Stimulated activated CD4-positive, alpha-beta T cell treated with anti-CD3 and anti-CD28 coated beads, Interleukin-4, amount 100 ng/mL, for 24 hours (primary cell): Measurements from ENCODE around the gene STARD3.

Experiments used
- DNase-seq: peaks from one replicate; pipeline ENCODE4 v3.0.0-alpha.2; 2020

The STARD3 gene

DNA sequence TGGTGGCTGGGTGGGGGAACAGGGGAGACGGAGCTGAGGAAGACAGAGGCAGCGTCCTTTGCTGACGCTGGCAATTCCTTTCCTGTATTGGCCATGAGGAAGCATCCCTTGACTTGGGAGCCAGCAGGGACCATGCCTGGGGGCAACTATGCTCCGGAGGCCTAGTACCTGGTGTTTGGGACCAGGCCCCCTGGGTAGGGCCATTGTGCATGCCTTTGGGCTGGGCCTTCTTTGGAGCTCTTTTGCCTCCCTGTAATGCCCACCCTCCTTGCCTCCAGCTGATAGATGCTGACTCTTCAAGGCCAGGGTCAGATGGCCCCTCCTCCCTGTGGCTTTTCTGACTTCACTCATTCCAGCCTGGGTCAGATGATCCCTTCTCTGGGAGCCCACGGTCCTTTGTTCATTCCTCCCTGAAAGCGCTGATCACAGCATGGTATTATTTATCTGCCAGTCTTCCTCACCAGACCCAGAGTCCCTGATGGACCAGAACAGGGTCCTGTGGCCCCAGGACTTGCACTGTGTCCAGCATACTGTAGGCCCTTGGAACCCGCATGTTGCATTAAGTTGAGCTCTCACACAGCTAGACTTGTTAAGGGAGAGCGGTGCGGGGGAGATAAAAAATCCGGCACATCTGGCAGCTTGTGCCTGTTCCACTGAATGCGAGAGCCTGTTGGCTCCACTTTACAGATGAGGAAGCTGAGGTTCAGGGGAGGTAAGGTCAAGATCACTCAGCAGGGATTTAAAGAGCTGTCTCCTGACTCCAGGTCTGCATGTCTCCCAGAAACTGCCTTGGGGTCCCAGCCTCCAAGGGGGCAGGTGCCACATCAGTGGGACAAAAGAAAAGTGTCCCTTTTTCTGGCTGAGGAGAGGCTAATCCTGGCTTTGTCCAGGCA, 2.9 kb downstream of the STARD3 start:
- no peak for DNase-seq

DNA sequence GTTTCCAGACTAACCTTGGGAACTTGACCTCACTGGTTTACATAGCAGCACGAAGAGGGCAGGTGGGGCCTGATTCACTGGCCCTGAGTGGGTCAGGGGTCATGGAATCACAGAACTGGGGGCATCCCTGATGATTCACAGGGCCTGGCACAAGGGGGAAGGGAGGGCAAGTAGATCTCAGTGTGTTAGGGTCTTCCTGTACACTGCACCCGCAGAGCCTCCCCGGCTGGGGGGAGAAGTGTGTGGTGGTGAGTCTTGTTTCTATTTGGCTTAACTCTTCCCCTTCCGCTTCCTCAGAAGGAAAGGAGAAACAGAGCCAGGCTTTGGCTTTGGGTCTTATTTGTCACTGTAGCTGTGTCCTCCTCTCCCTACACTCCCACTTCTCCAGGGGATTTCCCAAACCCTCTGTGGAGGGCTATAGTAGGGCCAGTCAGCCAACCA, 3.7 kb downstream of the STARD3 start:
- DNase-seq: no peak

DNA sequence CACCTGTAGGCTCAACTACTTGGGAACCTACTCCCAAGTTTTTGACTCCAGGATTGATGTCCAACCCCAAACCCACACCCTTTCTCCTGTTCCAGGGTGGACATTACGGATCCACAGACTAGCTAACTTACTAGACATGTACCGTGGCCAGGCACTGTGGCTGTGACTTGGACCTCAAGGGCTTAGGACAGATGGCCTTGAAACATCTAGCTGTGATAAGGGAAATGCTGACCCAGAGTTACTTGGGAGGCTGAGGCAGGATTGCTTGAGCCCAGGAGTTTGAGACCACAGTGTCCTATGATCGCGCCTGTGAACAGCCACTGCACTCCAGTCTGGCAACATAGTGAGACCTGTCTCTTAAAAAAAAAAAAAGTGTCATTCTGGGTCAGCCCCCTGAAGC, 4.2 kb downstream of the STARD3 start:
- no peak for DNase-seq

DNA sequence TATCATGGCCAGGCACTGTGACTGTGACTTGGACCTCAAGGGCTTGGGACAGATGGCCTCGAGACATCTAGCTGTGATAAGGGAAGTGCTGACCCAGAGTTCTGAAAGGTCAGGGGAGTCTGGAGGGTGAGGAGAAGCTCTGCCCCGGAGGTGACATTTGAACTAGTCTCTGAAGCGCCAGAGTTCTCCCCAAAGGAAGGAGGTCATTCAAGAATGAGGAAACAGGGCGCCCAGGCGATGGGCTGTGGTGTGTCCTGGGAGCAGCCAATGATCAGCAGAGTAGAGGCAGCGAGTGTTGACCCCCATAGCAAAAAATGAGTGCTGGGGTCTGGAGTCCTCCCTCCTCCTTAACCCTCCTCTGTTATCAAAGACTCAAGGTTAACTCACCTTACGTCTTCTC, 4.9 kb downstream of the STARD3 start:
- DNase-seq: no peak

DNA sequence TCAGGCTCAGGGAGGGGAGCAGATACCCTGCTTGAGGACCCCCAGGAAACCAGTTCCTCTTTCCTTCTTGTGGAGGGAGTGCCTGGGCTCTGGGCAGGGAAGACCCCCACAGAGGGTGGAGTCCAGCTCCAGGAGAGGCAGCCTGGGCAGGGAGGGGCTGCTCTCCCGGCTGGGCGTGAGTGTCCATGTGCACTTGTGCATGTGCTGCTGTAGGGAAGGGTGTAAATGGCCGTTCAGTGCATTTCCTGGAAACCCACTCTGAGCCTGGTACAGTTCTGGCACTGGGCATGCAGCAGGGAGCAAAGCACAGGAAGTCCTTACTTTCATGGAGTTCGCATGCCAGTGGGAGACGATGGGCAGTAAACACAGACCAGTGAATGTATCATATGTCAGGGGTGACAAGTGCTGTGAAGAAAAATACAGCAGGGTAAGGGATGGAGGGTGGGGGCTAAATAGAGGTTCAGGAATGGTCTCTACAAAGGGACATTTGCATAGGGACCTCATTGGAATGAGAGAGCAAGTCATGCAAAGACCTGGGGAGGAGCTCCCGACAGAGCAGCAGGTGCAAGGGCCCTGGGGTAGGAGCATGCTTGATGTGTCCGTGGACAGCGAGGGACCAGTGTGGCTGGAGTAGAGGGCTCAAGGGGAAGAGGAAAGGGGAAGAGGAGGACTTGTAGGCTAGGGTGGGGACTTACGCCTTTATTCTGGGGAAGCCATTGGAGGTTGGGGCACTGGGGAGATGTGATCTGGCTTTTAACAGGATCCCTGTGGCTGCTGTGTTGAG, 5.5 kb downstream of the STARD3 start:
- DNase-seq: no peak

DNA sequence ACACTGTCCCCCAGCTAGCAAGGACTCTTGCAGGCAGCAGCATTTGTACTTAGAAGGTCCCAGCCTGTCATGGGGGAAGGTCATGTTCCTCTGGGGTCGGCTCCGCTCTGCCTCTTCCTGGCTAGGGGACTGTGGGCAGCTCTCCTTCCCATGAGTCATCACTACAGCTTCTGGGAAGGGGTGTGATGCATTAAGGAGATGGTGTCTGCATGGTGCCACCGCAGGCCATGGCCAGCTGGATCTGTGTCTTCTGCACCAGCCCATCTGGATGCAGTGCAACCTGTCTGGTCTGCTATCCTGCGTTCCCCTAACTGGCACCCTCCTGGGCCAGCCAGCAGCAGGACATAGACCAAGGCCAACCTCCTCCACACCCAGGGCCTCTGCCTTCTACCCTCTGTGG, 6.3 kb downstream of the STARD3 start:
- no peak for DNase-seq

DNA sequence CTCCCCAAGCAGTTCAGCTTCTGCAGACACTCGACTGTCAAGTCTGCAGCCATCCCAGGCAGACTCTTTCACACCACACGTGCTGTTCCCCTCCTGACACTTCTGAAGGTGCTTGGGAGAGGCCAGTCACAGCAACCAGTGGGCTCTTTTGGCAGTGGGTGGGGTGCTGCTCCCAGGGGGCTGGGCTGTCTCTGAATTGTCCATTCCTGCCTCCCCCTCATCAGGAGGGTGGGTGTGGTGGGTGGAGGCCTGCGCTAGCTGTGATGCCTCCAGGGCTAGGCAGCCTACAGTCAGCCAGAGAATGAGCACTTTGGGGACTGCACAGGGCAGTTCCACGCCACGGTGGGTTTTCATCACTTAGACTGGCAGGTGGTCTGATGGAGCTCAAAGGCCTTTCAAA, 10.3 kb downstream of the STARD3 start:
- DNase-seq: no peak

DNA sequence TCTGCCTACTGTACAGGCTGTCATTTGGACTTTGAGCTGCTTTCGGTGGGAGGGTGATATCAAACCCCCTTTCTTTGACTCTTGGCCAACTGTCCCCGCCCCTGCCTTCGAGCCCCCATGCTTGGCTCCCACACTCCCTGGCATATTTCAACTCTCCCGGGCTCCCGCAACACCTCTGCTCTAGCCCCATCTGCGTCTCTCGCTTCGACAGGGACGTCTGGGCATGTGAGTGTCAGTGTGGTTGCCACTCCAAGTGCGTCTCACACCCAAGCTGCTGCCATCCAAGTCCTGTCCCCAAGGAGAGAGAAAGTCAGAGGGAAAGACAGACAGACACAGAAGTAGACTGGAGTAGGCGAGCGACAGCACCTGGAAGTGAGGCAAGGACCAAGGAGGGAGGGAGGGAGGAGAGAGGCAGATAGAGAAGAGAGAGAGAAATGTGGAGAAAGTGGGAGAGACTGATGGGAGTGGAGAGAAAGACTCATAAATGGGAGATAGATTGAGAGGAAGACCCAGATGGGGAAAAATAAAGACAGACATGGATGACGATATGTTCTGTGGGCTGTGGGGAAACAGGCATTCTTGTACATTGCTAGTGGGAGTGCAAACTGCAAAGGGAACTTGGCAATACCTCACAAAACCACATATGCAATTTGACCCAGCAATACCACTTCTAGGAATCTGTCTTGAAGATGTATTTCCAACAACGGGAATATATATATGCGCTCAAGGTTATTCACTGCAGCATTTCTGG, 11.8 kb downstream of the STARD3 start:
- no peak for DNase-seq

DNA sequence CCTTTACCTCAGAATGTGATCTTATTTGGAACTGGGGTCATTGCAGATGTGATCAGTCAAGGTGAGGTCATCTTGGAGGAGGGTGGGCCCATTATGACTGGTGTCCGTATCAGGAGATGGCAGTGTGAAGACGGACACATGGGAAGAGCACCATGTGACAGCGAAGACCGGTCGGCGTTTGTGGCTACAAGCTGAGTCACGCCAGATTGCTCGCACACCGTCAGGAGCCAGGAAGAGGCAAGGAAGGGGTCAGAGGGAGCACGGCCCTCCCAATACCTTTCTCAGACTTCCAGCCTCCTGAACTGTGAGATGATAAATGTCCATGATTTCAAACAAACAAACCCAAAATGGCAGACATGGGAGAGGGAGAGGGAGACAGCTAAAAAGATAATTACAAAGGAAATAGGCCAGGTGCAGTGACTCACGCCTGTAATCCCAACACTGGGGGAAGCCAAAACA, 13.2 kb downstream of the STARD3 start:
- no peak for DNase-seq

DNA sequence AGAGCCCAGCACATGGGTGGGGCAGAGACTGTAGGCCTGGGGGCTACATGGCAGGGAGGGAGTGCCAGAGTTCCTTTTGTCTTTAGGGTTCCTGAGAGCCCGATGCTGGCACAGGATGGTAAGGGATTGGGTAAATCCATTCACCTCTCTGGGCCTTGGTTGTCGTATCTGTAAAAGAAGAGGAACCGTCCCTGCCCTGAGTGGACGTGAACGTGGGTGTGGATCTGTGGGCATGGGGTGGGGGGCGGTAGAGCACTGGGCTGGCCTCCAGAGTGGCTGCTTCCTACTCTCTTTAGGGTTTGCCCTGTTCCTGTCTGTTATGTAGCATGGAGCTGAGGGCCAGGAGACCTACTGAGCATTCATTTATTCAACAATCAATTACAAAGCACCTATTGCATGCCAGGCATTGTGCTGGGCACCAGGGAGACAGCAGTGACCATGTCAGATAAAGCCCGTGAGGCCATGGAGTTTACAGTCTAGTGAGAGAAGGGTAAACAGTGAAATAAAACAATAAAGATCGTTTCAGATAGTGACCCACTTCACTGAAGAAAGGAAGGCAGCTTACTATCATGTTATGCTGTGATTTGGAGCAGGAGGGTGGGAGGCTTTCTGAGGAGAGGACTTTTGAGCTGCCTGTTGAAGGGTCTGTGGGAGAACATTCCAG, 15.1 kb downstream of the STARD3 start:
- DNase-seq: no peak

DNA sequence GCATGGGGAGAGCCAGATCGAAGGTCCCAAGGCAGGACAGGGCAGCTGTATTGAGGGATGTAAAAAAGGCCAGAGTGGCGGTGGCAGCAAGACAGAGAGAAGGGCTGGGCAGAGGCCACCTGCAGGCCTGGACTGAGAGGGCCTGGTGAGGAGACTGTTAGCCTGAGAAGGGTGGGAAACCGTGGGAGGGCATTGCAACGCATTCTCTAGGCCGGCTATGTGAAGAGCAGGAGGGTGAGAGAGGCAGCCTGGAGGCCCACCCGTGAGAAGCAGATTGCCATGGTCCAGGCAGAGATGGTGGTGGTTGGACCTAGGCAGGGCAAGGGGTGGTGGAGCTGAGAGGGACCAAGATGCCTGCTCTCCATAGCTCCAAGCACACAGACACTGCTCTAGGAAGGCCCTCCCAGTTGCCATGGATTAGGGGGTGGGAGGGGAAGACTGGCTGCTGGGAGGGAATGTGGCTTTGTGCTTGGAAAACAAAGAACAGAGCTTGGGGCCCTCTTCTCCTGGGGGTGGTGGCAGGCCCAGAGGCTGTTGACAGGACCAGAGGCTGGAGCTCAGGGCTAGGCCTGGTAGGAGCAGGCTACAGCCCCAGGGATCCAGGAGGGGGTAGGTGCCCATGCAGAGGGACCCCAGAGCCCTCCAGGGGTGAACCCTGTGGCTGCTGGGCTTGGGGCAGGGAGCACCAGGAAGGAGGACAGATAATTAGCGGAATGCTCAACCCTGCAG, 15.8 kb downstream of the STARD3 start:
- no peak for DNase-seq

DNA sequence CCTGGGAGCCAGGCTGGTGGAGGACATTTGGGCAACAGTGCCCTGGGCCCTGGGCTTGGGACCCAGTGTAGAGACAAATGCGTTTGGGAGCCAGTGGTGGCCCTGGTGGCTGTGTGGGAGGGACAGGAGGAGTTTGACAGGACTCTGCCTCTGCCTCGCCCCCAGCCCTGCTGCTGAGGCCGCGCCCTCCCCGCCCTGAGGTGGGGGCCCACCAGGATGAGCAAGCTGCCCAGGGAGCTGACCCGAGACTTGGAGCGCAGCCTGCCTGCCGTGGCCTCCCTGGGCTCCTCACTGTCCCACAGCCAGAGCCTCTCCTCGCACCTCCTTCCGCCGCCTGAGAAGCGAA, 16.3 kb downstream of the STARD3 start:
- no peak for DNase-seq

DNA sequence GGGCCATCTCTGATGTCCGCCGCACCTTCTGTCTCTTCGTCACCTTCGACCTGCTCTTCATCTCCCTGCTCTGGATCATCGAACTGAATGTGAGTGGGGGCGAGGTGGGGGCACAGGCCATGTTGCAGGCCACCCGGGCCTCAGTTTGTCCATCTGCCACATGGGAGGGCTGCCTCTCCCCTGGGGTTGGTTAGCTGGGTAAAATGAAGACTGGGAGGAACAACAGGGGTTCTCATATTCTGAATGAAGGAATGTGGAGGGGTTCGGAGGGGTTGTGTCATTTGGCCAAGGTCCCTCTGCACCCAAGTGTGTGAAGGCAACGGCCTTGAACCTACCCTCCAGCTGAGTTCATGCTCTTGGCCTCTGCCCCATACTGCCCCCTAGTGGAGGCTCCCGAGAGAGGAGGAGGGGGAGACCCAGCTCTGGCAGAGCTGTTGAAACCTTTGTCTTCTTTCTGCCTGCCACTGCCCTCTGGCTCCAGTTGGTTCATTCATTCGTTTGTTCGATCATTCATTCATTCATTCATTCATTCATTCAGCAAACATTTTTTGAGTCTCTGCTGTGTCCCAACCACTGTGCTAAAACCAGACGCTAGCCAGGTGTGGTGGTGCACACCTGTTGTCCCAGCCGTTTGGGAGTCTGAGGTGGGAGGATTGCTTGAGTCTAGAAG, 16.9 kb downstream of the STARD3 start:
- DNase-seq: peak; percentile 83

DNA sequence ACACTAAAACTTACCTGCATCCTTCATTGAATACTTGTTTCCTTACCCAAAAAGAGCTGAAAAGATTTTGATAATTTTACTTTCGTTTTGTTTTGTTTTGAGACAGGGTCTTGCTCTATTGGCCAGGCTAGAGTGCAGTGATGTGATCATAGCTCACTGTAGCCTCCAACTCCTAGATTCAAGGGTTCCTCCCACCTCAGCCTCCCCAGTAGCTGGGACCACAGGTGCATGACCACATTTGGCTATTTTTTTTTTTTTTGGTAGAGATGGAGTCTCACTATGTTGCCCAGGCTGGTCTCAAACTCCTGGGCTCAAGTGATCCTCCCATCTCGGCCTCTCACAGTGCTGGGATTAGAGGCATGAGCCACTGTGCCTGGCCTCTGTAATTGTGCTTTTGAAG, 18.2 kb downstream of the STARD3 start:
- no peak for DNase-seq

DNA sequence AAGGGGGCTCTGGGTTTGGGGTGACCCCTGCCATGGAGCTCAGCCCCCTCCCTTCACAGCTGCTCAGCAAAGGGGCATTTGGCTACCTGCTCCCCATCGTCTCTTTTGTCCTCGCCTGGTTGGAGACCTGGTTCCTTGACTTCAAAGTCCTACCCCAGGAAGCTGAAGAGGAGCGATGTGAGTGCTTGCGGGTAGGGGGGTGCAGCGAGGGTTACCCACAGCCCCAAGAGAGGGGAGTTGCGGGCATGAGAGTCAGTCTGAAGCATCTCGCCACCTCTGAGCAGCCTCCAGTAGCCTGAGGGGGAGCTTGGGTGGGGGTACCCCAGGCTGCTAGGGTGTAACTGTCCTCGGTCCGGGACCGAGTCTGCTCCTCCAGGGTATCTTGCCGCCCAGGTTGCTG, 21.4 kb downstream of the STARD3 start:
- DNase-seq: no peak

DNA sequence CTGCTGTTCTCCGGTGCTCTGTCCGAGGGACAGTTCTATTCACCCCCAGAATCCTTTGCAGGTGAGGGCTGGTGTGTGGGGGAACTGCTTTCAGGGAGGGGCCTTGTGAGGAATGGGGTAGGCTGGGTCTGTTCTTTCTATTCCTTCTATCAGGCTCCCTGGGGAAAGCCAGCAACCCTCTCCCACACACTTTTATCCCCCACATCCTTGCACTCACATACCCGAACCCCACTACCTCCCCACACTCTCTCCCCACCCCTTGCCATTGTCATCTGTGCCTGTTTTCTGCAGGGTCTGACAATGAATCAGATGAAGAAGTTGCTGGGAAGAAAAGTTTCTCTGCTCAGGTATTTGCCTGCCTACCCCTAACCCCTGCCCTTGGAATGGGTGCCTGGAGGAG, 21.8 kb downstream of the STARD3 start:
- DNase-seq: no peak

DNA sequence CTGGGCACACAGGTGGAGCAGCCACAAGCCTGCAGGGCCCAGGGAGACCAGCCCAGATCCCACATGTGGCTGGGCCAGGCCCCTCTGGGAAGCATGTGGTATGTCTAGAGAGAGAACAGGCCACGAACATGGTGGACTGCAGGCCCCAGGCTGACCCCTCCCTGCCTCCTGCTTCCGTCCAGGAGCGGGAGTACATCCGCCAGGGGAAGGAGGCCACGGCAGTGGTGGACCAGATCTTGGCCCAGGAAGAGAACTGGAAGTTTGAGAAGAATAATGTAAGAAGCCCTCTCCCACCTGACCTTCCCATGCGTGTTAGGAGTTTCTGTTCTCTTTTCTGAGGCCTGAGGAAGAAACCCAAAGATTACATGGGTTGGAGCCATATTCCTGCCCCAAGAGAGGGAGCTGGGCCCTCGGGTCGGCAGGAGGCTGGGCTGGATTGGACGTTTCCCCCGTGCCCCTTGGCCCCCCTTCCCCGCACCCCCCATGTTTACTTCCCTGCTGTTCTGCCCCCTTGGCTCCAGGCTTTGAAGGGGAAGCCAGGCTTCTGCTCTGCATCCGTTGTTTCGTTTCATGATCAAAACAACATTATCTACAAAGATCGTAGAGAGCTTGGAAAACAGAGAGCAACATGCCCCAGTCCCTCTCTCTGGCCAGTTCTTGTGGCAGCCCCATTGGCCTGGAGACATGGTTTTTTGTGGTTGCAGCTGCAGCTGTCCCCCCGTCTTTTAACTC, 22.5 kb downstream of the STARD3 start:
- no peak for DNase-seq

DNA sequence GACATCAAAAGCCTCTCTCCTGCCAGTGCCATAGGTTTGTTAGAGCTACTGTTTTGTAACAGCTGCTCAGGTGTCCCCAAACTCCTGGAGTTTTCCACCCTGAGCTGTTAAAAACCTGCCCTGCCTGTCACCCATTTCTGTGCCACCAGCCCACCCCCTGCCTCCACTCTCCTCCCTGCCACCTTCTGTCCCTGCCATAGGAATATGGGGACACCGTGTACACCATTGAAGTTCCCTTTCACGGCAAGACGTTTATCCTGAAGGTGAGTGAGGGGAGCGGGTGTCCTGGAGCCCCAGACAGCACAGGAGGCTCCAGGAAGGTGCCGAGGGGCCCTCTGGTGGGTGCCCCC, 23.0 kb downstream of the STARD3 start:
- no peak for DNase-seq

DNA sequence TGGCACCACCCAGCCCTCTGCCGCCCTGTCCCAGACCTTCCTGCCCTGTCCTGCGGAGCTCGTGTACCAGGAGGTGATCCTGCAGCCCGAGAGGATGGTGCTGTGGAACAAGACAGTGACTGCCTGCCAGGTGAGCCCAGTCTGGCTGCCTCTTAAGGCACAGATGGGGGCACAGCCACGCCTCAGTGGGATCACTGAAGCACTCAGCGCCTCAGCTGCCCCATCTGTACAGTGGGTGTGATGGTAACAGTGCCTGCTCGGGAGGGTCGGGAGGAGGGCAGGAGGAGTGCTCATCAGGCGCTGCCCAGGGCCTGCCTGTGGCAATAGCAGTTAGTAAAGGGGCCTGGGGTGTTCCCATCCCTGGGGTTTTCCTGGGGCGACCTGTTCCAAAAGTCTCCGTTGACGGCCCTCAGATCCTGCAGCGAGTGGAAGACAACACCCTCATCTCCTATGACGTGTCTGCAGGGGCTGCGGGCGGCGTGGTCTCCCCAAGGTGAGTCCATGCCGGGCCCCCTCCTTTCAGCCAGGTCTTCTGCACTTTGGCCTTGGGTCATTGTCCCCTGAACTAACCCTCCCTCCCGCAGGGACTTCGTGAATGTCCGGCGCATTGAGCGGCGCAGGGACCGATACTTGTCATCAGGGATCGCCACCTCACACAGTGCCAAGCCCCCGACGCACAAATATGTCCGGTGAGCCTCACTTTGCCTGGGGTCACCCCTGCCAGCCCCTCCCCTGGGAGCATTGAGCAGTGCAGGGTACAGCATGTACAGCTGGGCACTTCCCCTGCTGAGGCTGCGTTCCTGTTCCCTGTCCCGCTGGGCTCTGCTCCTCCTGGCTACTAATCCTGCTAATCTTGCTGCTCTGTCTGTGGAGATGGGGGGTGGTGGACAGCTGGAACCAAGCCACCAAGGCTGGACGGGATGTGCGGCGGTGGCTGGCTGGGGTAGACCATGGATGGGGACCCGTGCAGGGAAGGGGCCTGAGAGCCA, 23.7 kb downstream of the STARD3 start:
- DNase-seq: no peak
